Measurements from ENCODE around the gene ZMYM4.

Gene ZMYM4

GRCh38 chr1:35274197-35274596 is 5.7 kb downstream of the ZMYM4 start:
- no peak for DNase-seq (ENCODE audit: low read depth in 1 of 2, low spot score in 1 of 2)

GRCh38 chr1:35278886-35279554 is 10.5 kb downstream of the ZMYM4 start:
- no peak for DNase-seq (ENCODE audit: low read depth in 1 of 2, low spot score in 1 of 2)

- DNase-seq (ENCODE audit: low read depth in 1 of 2, low spot score in 1 of 2) = no peak
Observed at GRCh38 chr1:35279555-35279904, 11.0 kb downstream of the ZMYM4 start.

GRCh38 chr1:35280006-35280405 is 11.5 kb downstream of the ZMYM4 start:
- DNase-seq (ENCODE audit: low read depth in 1 of 2, low spot score in 1 of 2) = no peak

GRCh38 chr1:35281565-35281964 is 13.1 kb downstream of the ZMYM4 start:
- no peak for DNase-seq (ENCODE audit: low read depth in 1 of 2, low spot score in 1 of 2)

- DNase-seq (ENCODE audit: low read depth in 1 of 2, low spot score in 1 of 2) = no peak
Observed at GRCh38 chr1:35282172-35282571, 13.7 kb downstream of the ZMYM4 start.

- DNase-seq (ENCODE audit: low read depth in 1 of 2, low spot score in 1 of 2) = no peak
Observed at GRCh38 chr1:35284852-35285251, 16.3 kb downstream of the ZMYM4 start.

- no peak for DNase-seq (ENCODE audit: low read depth in 1 of 2, low spot score in 1 of 2)
Observed at GRCh38 chr1:35285771-35286606, 17.5 kb downstream of the ZMYM4 start.

GRCh38 chr1:35287807-35288640 is 19.5 kb downstream of the ZMYM4 start:
- no peak for DNase-seq (ENCODE audit: low read depth in 1 of 2, low spot score in 1 of 2)

- DNase-seq (ENCODE audit: low read depth in 1 of 2, low spot score in 1 of 2) = no peak
Observed at GRCh38 chr1:35288761-35289160, 20.3 kb downstream of the ZMYM4 start.

GRCh38 chr1:35290452-35290851 is 21.9 kb downstream of the ZMYM4 start:
- DNase-seq (ENCODE audit: low read depth in 1 of 2, low spot score in 1 of 2) = no peak

- no peak for DNase-seq (ENCODE audit: low read depth in 1 of 2, low spot score in 1 of 2)
Observed at GRCh38 chr1:35294809-35295208, 26.3 kb downstream of the ZMYM4 start.

- DNase-seq (ENCODE audit: low read depth in 1 of 2, low spot score in 1 of 2) = no peak
Observed at GRCh38 chr1:35297886-35298285, 29.4 kb downstream of the ZMYM4 start.

- DNase-seq (ENCODE audit: low read depth in 1 of 2, low spot score in 1 of 2) = no peak
Observed at GRCh38 chr1:35298464-35298863, 30.0 kb downstream of the ZMYM4 start.

- DNase-seq (ENCODE audit: low read depth in 1 of 2, low spot score in 1 of 2) = no peak
Observed at GRCh38 chr1:35300376-35300775, 31.9 kb downstream of the ZMYM4 start.

GRCh38 chr1:35301674-35302392 is 33.3 kb downstream of the ZMYM4 start:
- DNase-seq (ENCODE audit: low read depth in 1 of 2, low spot score in 1 of 2) = no peak

GRCh38 chr1:35305383-35305782 is 36.9 kb downstream of the ZMYM4 start:
- DNase-seq (ENCODE audit: low read depth in 1 of 2, low spot score in 1 of 2) = no peak

- DNase-seq (ENCODE audit: low read depth in 1 of 2, low spot score in 1 of 2) = no peak
Observed at GRCh38 chr1:35315649-35316048, 47.1 kb downstream of the ZMYM4 start.

- DNase-seq (ENCODE audit: low read depth in 1 of 2, low spot score in 1 of 2) = no peak
Observed at GRCh38 chr1:35316264-35316663, 47.8 kb downstream of the ZMYM4 start.

GRCh38 chr1:35319988-35320713 is 51.6 kb downstream of the ZMYM4 start:
- no peak for DNase-seq (ENCODE audit: low read depth in 1 of 2, low spot score in 1 of 2)

GRCh38 chr1:35320937-35321336 is 52.4 kb downstream of the ZMYM4 start:
- no peak for DNase-seq (ENCODE audit: low read depth in 1 of 2, low spot score in 1 of 2)

Data from stimulated activated CD4-positive, alpha-beta T cell treated with anti-CD3 and anti-CD28 coated beads, Interleukin-15, amount 100 ng/mL, for 1 hour (primary cell).